Measurements from ENCODE around the gene MEIS2. TPM values are rescaled to one million over a fixed set of nuclear protein-coding genes. Genes with fewer than 3 reads are reported as not detected.

MEIS2 gene
- total and polyA plus RNA-seq, 2 donors (not counting 3 experiments of a cell fraction or from before 2014, with no cell fraction given): 22.5 to 26.2 TPM

GRCh38 chr15:37124331-37124730 is 24.0 kb upstream of the MEIS2 start:
- H4K20me1 ChIP-seq (replicated peaks; ENCODE audit: control insufficient read depth, extremely low read depth, insufficient read depth, low read length): no peaks in the 10 kb centered on the region
- POLR2A ChIA-PET: no interaction called here
- no peaks in the 10 kb centered on the region for H3K4me1 ChIP-seq (ENCODE audit: control insufficient read depth, extremely low read depth, insufficient read depth, low read length)
- no peak overlapping the region for H2AFZ ChIP-seq (ENCODE audit: low read depth, low read length)
- no peak overlapping the region for H3K9ac ChIP-seq (replicated peaks; ENCODE audit: extremely low read depth, insufficient read depth, low read length)
- no peak overlapping the region for H3K27ac ChIP-seq (ENCODE audit: insufficient read depth, low read depth, low read length)
- intact Hi-C loops (cut with micrococcal nuclease): no loop called here
- FAIRE-seq (no peak), DNase-seq (ENCODE audit: low read depth, low spot score) (no peak)
- no peaks in the 10 kb centered on the region for H3K9me3 ChIP-seq (replicated peaks; ENCODE audit: control insufficient read depth, insufficient read depth, low read length)
- no peaks in the 10 kb centered on the region for H3K9me1 ChIP-seq (replicated peaks; ENCODE audit: control insufficient read depth, extremely low read depth, insufficient read depth, low read length)
- H3K79me2 ChIP-seq (ENCODE audit: control insufficient read depth, insufficient read depth, low read length): no peaks in the 10 kb centered on the region
- CTCF ChIA-PET: interaction anchor here (1.1 to 2.1 kb wide), 4 partner anchors 8 to 241 kb away, joined by 3 to 9 read pairs (median 5); no protein-coding TSS in a partner anchor
- H3K36me3 ChIP-seq (ENCODE audit: control insufficient read depth in 2 of 2, extremely low read depth in 1 of 2, insufficient read depth in 2 of 2, low read length in 2 of 2): no peaks in the 10 kb centered on the region
- BruUV-seq (replicated peaks): no TSS peak
- TF ChIP-seq POLR2A (IDR thresholded peaks at IDR 0.05; ENCODE audit: low read depth, low read length) (no peak), MAX (IDR thresholded peaks at IDR 0.05; ENCODE audit: insufficient read depth, insufficient read length) (no peak), POLR2AphosphoS5 (IDR thresholded peaks at IDR 0.05; ENCODE audit: insufficient read depth, low read depth, low read length) (no peak), CTCF (IDR thresholded peaks at IDR 0.05; ENCODE audit: extremely low read depth in 1 of 2, insufficient read depth in 1 of 2, low read depth in 1 of 2, low read length in 2 of 2) (no peak), GATA2 (IDR thresholded peaks at IDR 0.05; ENCODE audit: insufficient read depth, insufficient read length, low read depth, low read length) (no peak), EZH2 (IDR thresholded peaks at IDR 0.05; ENCODE audit: borderline replicate concordance, low read depth, low read length, severe bottlenecking) (no peak), JUN (IDR thresholded peaks at IDR 0.05; ENCODE audit: borderline replicate concordance, insufficient read depth, insufficient read length, low read depth) (no peak), FOS (IDR thresholded peaks at IDR 0.05; ENCODE audit: borderline replicate concordance, insufficient read depth, low read length) (no peak), MYC (IDR thresholded peaks at IDR 0.05; ENCODE audit: low read depth, low read length) (no peak)
- H3K4me3 ChIP-seq (replicated peaks in 1 of 3; ENCODE audit: insufficient read depth in 1 of 3, low read depth in 1 of 3, low read length in 3 of 3): no peak overlapping the region
- H3K27me3 ChIP-seq (ENCODE audit: control insufficient read depth in 2 of 2, insufficient read depth in 2 of 2, low read length in 2 of 2): peaks cover 10 to 23% of the 10 kb centered on the region in 2 experiments
- H3K4me2 ChIP-seq (ENCODE audit: insufficient read depth, low read length): no peak overlapping the region
- dilution Hi-C loops (cut with MboI; ENCODE audit: extremely low pct_ligation_motif_present, low sequenced_read_pairs): no loop called here
